HepG2 (cell line): ENCODE results near the gene TMEM258. TPM values are rescaled to one million over a fixed set of nuclear protein-coding genes. Genes with fewer than 3 reads are reported as not detected.
A peak's percentile ranks its signal among the peaks of the same experiment; 100 is the strongest.

Source experiments
- ELF1 ChIP-seq: sonication (generic); formaldehyde crosslinking; IDR thresholded peaks from 2 replicates; pipeline ENCODE4 v1.4.0; 2020; ENCODE audit warnings: missing genetic modification reagents
- FOXK1 ChIP-seq: sonication (generic); formaldehyde crosslinking; IDR thresholded peaks from 2 replicates; pipeline ENCODE4 v1.4.0; 2020; ENCODE audit warnings: low read depth, missing genetic modification reagents, borderline replicate concordance
- GFI1 ChIP-seq: sonication (generic); formaldehyde crosslinking; IDR thresholded peaks from 2 replicates; pipeline ENCODE4 v1.5.0; 2020; ENCODE audit warnings: missing genetic modification reagents, mild to moderate bottlenecking, borderline replicate concordance
- HOXA9 ChIP-seq: sonication (generic); formaldehyde crosslinking; IDR thresholded peaks from 2 replicates; pipeline ENCODE4 v1.8.1; 2022; ENCODE audit warnings: missing genetic modification reagents, mild to moderate bottlenecking, moderate library complexity, borderline replicate concordance
- JUN ChIP-seq: sonication (generic); formaldehyde crosslinking; IDR thresholded peaks from 2 replicates; pipeline ENCODE4 v1.4.0; 2020; ENCODE audit warnings: mild to moderate bottlenecking, missing genetic modification reagents
- KLF16 ChIP-seq, 2 experiments: sonication (generic) in 1 of 2; formaldehyde crosslinking in 1 of 2; IDR thresholded peaks; 2 replicates each; pipeline versions ENCODE4 v1.6.1 to v1.8.0; 2016 to 2023; ENCODE audit warnings: missing genetic modification reagents in 2 of 2, missing compliant biosample characterization in 1 of 2
- MYNN ChIP-seq: sonication (generic); formaldehyde crosslinking; IDR thresholded peaks from 2 replicates; pipeline ENCODE4 v1.4.0; 2020; ENCODE audit warnings: mild to moderate bottlenecking, low read depth, missing genetic modification reagents
- NFYB ChIP-seq: sonication (generic); formaldehyde crosslinking; IDR thresholded peaks from 2 replicates; pipeline ENCODE4 v1.4.0; 2020; ENCODE audit warnings: missing genetic modification reagents
- ONECUT2 ChIP-seq: sonication (generic); formaldehyde crosslinking; IDR thresholded peaks from 2 replicates; pipeline ENCODE4 v1.4.0; 2020; ENCODE audit warnings: missing genetic modification reagents
- PHF21A ChIP-seq: sonication (generic); formaldehyde crosslinking; IDR thresholded peaks from 2 replicates; pipeline ENCODE4 v1.5.0; 2020; ENCODE audit warnings: mild to moderate bottlenecking, missing genetic modification reagents
- POGZ ChIP-seq: sonication (generic); formaldehyde crosslinking; IDR thresholded peaks from 2 replicates; pipeline ENCODE4 v1.4.0; 2020; ENCODE audit warnings: mild to moderate bottlenecking, missing genetic modification reagents
- SMC3 ChIP-seq: IDR thresholded peaks from 2 replicates; pipeline ENCODE4 v1.6.1; 2011; ENCODE audit warnings: low read length, improper control_type of control experiment
- ZNF17 ChIP-seq: sonication (generic); formaldehyde crosslinking; IDR thresholded peaks from 2 replicates; pipeline ENCODE4 v1.5.0; 2020; ENCODE audit warnings: mild to moderate bottlenecking, missing genetic modification reagents
- ZNF225 ChIP-seq: sonication (generic); formaldehyde crosslinking; IDR thresholded peaks from 2 replicates; pipeline ENCODE4 v1.4.0; 2020; ENCODE audit warnings: mild to moderate bottlenecking, missing genetic modification reagents
- ZNF235 ChIP-seq: sonication (generic); formaldehyde crosslinking; IDR thresholded peaks from 2 replicates; pipeline ENCODE4 v1.8.1; 2023; ENCODE audit warnings: mild to moderate bottlenecking, missing genetic modification reagents, borderline replicate concordance
- ZNF350 ChIP-seq: sonication (generic); formaldehyde crosslinking; IDR thresholded peaks from 2 replicates; pipeline ENCODE4 v1.4.0; 2020; ENCODE audit warnings: mild to moderate bottlenecking, low read depth, missing genetic modification reagents, borderline replicate concordance
- ZNF451 ChIP-seq: sonication (generic); formaldehyde crosslinking; IDR thresholded peaks from 2 replicates; pipeline ENCODE4 v1.5.0; 2020; ENCODE audit warnings: mild to moderate bottlenecking, missing genetic modification reagents
- ZNF746 ChIP-seq: sonication (generic); formaldehyde crosslinking; IDR thresholded peaks from 2 replicates; pipeline ENCODE4 v1.8.0; 2022; ENCODE audit warnings: mild to moderate bottlenecking, missing genetic modification reagents
- ZNF790 ChIP-seq: sonication (generic); formaldehyde crosslinking; IDR thresholded peaks from 2 replicates; pipeline ENCODE4 v1.8.0; 2022; ENCODE audit warnings: missing genetic modification reagents, mild to moderate bottlenecking, borderline replicate concordance
- ZNF83 ChIP-seq: sonication (generic); formaldehyde crosslinking; IDR thresholded peaks from 2 replicates; pipeline ENCODE4 v1.4.0; 2020; ENCODE audit warnings: missing genetic modification reagents, mild to moderate bottlenecking, borderline replicate concordance
- polyA plus RNA-seq, 8 experiments: library from polyadenylated mRNA; depleted of rRNA in 3 of 8; stranded (reverse) in 7 of 8; unstranded in 1 of 8; fragments of >200 nt; fragmentation: Illumina TruSeq in 4 of 8; extraction: Trizol in 4 of 8; gene quantifications; 2 replicates each; pipeline versions ENCODE4 v1.2.1 to v1.2.3, GENCODE V29; 2011 to 2016; ENCODE audit warnings: low read depth in 4 of 8, missing spikeins in 1 of 8, mixed read lengths in 1 of 8; ENCODE audit not compliant: insufficient read depth in 1 of 8
- total RNA-seq, 5 experiments: library from RNA; depleted of rRNA; stranded (reverse); fragments of >200 nt; fragmentation: Illumina TruSeq; extraction: Trizol; gene quantifications; 2 replicates each; pipeline ENCODE4 v1.2.3, GENCODE V29; 2016; ENCODE audit warnings: low read depth in 1 of 5
- TF ChIP-seq, protein P1 (sequence below): sonication (generic); formaldehyde crosslinking; IDR thresholded peaks from 2 replicates; pipeline ENCODE4 v1.4.0; 2020; ENCODE audit warnings: missing genetic modification reagents, borderline replicate concordance
- TF ChIP-seq, protein P2 (sequence below): sonication (generic); formaldehyde crosslinking; IDR thresholded peaks from 2 replicates; pipeline ENCODE4 v1.5.0; 2020; ENCODE audit warnings: mild to moderate bottlenecking, missing genetic modification reagents, moderate library complexity
- TF ChIP-seq, protein P3 (sequence below): sonication (generic); formaldehyde crosslinking; IDR thresholded peaks from 2 replicates; pipeline ENCODE4 v1.8.0; 2023; ENCODE audit warnings: mild to moderate bottlenecking, missing genetic modification reagents
- TF ChIP-seq, protein P4 (sequence below): sonication (generic); formaldehyde crosslinking; IDR thresholded peaks from 2 replicates; pipeline ENCODE4 v1.8.0; 2022; ENCODE audit warnings: mild to moderate bottlenecking, missing genetic modification reagents, moderate library complexity

The TMEM258 gene
- total and polyA plus RNA-seq, 2 of the 13 experiments (the other 11 are each of a cell fraction or from before 2014, with no cell fraction given), result 175 to 424 TPM

DNA sequence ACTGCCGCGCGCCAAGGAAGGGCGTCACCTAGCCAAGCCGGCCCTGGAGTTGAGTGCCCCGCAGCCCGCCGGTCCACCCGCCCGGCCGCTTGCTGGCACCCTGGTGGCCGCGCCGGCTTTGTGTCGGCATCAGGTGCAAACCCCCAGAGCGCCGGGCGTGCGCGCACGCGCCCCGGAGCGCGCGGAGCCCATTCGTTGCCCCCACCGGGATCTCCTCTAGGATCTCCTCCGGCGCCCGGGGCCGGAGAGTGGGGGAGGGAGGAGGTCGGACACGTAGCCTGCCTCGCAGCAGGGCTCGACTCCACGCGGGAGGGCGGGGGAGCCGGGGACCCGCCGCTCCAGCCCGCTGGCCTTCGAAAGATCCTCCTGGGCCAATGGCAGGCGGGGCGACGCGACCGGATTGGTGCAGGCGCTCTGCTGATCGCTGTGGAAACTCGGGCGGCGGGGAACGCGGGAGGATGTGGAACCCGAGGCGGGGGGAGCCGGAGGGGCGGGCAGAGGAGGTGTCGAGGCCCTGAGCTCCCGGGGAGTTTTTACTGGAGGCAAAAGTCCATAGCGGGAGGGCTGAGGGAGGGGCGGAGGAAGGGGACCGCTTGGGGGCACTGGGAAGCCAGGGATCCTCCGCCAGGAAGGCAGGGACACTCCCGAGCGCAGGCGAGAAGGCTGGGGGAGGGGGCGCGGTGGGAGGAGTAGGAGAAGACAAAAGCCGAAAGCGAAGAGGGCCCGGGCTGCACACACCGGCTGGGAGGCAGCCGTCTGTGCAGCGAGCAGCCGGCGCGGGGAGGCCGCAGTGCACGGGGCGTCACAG, 35.4 kb upstream of the TMEM258 start, which contains the start of gene FADS2 (continued):
- TF ChIP-seq, protein P1, sequence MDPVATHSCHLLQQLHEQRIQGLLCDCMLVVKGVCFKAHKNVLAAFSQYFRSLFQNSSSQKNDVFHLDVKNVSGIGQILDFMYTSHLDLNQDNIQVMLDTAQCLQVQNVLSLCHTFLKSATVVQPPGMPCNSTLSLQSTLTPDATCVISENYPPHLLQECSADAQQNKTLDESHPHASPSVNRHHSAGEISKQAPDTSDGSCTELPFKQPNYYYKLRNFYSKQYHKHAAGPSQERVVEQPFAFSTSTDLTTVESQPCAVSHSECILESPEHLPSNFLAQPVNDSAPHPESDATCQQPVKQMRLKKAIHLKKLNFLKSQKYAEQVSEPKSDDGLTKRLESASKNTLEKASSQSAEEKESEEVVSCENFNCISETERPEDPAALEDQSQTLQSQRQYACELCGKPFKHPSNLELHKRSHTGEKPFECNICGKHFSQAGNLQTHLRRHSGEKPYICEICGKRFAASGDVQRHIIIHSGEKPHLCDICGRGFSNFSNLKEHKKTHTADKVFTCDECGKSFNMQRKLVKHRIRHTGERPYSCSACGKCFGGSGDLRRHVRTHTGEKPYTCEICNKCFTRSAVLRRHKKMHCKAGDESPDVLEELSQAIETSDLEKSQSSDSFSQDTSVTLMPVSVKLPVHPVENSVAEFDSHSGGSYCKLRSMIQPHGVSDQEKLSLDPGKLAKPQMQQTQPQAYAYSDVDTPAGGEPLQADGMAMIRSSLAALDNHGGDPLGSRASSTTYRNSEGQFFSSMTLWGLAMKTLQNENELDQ, result no peak
- TF ChIP-seq ELF1 (no peak), ZNF350 (CRISPR knock-in tag) (peak; percentile 49; the same call in 1 of the 2 replicates), ONECUT2 (CRISPR knock-in tag) (no peak), ZNF235 (CRISPR knock-in tag) (peak; percentile 36; the same call in 1 of the 2 replicates), POGZ (no peak), NFYB (CRISPR knock-in tag) (peak; percentile 74), GFI1 (peak; percentile 28; the same call in 1 of the 2 replicates), KLF16 (CRISPR knock-in tag; IDR thresholded peaks at IDR 0.05) (0 out of 4 replicates have a peak, but pooled peaks of 1 of the 2 experiments have one; percentile 38), ZNF225 (CRISPR knock-in tag) (no peak), ZNF17 (0 out of 2 replicates have a peak, but pooled peaks have one; percentile 34), MYNN (CRISPR knock-in tag) (no peak), JUN (CRISPR knock-in tag) (no peak), FOXK1 (0 out of 2 replicates have a peak, but pooled peaks have one; percentile 28), PHF21A (0 out of 2 replicates have a peak, but pooled peaks have one; percentile 10), SMC3 (no peak), ZNF790 (no peak), ZNF83 (no peak), ZNF746 (CRISPR knock-in tag) (peak; percentile 95), ZNF451 (CRISPR knock-in tag) (no peak), HOXA9 (CRISPR knock-in tag) (peak; percentile 18; the same call in 1 of the 2 replicates)
- TF ChIP-seq, protein P2, sequence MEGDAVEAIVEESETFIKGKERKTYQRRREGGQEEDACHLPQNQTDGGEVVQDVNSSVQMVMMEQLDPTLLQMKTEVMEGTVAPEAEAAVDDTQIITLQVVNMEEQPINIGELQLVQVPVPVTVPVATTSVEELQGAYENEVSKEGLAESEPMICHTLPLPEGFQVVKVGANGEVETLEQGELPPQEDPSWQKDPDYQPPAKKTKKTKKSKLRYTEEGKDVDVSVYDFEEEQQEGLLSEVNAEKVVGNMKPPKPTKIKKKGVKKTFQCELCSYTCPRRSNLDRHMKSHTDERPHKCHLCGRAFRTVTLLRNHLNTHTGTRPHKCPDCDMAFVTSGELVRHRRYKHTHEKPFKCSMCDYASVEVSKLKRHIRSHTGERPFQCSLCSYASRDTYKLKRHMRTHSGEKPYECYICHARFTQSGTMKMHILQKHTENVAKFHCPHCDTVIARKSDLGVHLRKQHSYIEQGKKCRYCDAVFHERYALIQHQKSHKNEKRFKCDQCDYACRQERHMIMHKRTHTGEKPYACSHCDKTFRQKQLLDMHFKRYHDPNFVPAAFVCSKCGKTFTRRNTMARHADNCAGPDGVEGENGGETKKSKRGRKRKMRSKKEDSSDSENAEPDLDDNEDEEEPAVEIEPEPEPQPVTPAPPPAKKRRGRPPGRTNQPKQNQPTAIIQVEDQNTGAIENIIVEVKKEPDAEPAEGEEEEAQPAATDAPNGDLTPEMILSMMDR (CRISPR knock-in tag), result peak; percentile 55
- TF ChIP-seq, protein P3, sequence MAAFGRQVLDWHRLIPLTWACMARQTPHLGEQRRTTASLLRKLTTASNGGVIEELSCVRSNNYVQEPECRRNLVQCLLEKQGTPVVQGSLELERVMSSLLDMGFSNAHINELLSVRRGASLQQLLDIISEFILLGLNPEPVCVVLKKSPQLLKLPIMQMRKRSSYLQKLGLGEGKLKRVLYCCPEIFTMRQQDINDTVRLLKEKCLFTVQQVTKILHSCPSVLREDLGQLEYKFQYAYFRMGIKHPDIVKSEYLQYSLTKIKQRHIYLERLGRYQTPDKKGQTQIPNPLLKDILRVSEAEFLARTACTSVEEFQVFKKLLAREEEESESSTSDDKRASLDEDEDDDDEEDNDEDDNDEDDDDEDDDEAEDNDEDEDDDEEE (CRISPR knock-in tag), result no peak
- TF ChIP-seq, protein P4, sequence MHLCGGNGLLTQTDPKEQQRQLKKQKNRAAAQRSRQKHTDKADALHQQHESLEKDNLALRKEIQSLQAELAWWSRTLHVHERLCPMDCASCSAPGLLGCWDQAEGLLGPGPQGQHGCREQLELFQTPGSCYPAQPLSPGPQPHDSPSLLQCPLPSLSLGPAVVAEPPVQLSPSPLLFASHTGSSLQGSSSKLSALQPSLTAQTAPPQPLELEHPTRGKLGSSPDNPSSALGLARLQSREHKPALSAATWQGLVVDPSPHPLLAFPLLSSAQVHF (CRISPR knock-in tag), result 0 out of 2 replicates have a peak, but pooled peaks have one; percentile 45
